ENCODE data around the gene SIRT1. TPM values are rescaled to one million over a fixed set of nuclear protein-coding genes. Genes with fewer than 3 reads are reported as not detected.

The SIRT1 gene
- total and polyA plus RNA-seq, 2 of the 8 experiments (the other 6 are each of a cell fraction or from before 2014, with no cell fraction given) = 22.6 to 70.9 TPM

DNA sequence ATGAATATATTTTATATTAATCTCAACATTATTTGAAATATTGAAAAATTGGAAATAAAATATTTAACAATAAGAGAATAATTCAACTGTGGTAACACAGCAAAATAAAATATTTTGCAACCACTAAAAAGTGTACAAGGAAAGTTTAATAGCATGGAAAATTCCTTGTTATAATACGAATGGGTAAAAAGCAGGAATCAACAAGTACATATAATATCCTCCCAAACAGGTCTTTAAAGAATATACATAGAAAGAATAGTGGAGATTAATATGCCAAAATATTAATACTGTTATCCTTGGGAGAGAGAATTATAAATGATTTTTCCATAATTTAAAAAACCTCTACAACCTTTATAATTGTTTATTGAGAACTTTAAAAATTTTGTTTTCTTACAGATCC, 47.5 kb upstream of the SIRT1 start:
- Histone ChIP-seq H3K14ac (ENCODE audit: insufficient read length) (no peak overlapping the region), H3K4me2 (ENCODE audit: insufficient read depth in 1 of 2, low read depth in 2 of 2, low read length in 2 of 2) (no peak overlapping the region), H3K79me2 (ENCODE audit: control insufficient read depth in 1 of 2, insufficient read depth in 2 of 2, low read length in 2 of 2) (no peaks in the 10 kb centered on the region), H3K56ac (replicated peaks; ENCODE audit: insufficient read length, low read depth, low read length) (no peak overlapping the region), H3K23ac (ENCODE audit: insufficient read length) (no peak overlapping the region), H3K27me3 (replicated peaks in 1 of 4; ENCODE audit: control insufficient read depth in 3 of 4, extremely low read depth in 1 of 4, insufficient read depth in 3 of 4, low read length in 3 of 4) (no peaks in the 10 kb centered on the region), H2BK120ac (replicated peaks; ENCODE audit: low read depth, low read length) (no peak overlapping the region), H3K4ac (replicated peaks; ENCODE audit: insufficient read length, low read depth, low read length) (no peak overlapping the region), H2BK12ac (ENCODE audit: low read depth, low read length) (no peak overlapping the region), H3K23me2 (ENCODE audit: low read depth, low read length) (no peaks in the 10 kb centered on the region), H2BK20ac (ENCODE audit: low read length) (no peak overlapping the region), H3K36me3 (ENCODE audit: control insufficient read depth in 2 of 4, insufficient read depth in 4 of 4, low read length in 3 of 4) (no peaks in the 10 kb centered on the region), H2BK5ac (ENCODE audit: low read depth, low read length) (no peak overlapping the region), H4K91ac (replicated peaks; ENCODE audit: insufficient read length, low read length) (no peak overlapping the region), H3K18ac (ENCODE audit: extremely low read depth, low read length) (no peak overlapping the region), H2BK15ac (ENCODE audit: low read length) (no peak overlapping the region), H3K27ac (ENCODE audit: low read depth, low read length) (no peak overlapping the region), H4K8ac (ENCODE audit: extremely low read depth, insufficient read depth, low read length) (no peak overlapping the region), H3K9me3 (ENCODE audit: insufficient read depth in 2 of 2, low read depth in 1 of 2, low read length in 1 of 2) (peaks cover 4% of the 10 kb centered on the region in 2 experiments; a peak in 2 of 4 replicates), H2AK5ac (ENCODE audit: low read depth, low read length) (no peak overlapping the region), H2AFZ (ENCODE audit: low read length) (no peak overlapping the region), H3K9ac (replicated peaks in 1 of 4; ENCODE audit: extremely low read depth in 1 of 4, low read depth in 3 of 4, low read length in 3 of 4) (no peak overlapping the region), H3K4me1 (replicated peaks in 1 of 4; ENCODE audit: control insufficient read depth in 3 of 4, insufficient read depth in 4 of 4, low read length in 3 of 4) (no peaks in the 10 kb centered on the region), H4K5ac (ENCODE audit: insufficient read length, low read depth, low read length) (no peak overlapping the region), H4K20me1 (replicated peaks in 1 of 2; ENCODE audit: control insufficient read depth in 1 of 2, insufficient read depth in 2 of 2, low read length in 2 of 2) (no peaks in the 10 kb centered on the region), H3K4me3 (ENCODE audit: extremely low read depth in 1 of 4, insufficient read depth in 2 of 4, low read depth in 3 of 4, low read length in 4 of 4) (no peak overlapping the region), H3K79me1 (ENCODE audit: low read depth, low read length) (no peaks in the 10 kb centered on the region)
- ChIA-PET CTCF (ENCODE audit: partially characterized antibody) (interaction anchor here (0.9 to 1.8 kb wide), 3 partner anchors 8 to 49 kb away, joined by 3 to 4 read pairs (median 4); no protein-coding TSS in a partner anchor), POLR2A (ENCODE audit: partially characterized antibody) (interaction anchor here (1.4 kb wide), 1 partner anchor 78 kb away, joined by 3 read pairs; no protein-coding TSS in a partner anchor)
- TF ChIP-seq SIN3A (conservative IDR thresholded peaks at IDR 0.05 in 1 of 2, IDR thresholded peaks at IDR 0.05 in 1 of 2; ENCODE audit: low read depth in 1 of 2, low read length in 2 of 2) (no peak), RBBP5 (IDR thresholded peaks at IDR 0.05; ENCODE audit: borderline replicate concordance, low read depth, low read length) (no peak), HDAC6 (IDR thresholded peaks at IDR 0.05; ENCODE audit: low read depth, low read length) (no peak)
- DNase-seq (ENCODE audit: low read depth in 1 of 2, low spot score in 2 of 2) = no peak
- FAIRE-seq = no peak
- WGBS, 2 experiments (ENCODE audit: extremely low coverage in 1 of 2, insufficient coverage in 1 of 2, insufficient read length in 1 of 2, insufficient replicate concordance in 2 of 2, low coverage in 1 of 2, low lambda C conversion rate in 2 of 2, missing lambda C conversion rate in 1 of 2) = 81% methylated on average over 1 of the region's 1 CpG; no CpG with 5 or more reads in 1 of the 2 experiments

Data from H1 (cell line).